T-helper 9 cell (primary cell): Measurements from ENCODE around the gene PLEKHF1.
"Not testable (repeated sequence)": the region's sequence is repeated elsewhere in the genome, so short reads cannot be mapped to it uniquely, and the experiment has no call there.

Experiments
- DNase-seq: peaks from one replicate; pipeline ENCODE4 v3.0.0-alpha.2; 2020

PLEKHF1 gene

GRCh38 chr19:29704562-29705558, 39.6 kb downstream of the PLEKHF1 start:
- DNase-seq: no peak

GRCh38 chr19:29705706-29706105, 40.4 kb downstream of the PLEKHF1 start:
- DNase-seq: no peak

- no peak for DNase-seq
Observed at GRCh38 chr19:29706635-29707034, 41.4 kb downstream of the PLEKHF1 start.

- no peak for DNase-seq
Observed at GRCh38 chr19:29708554-29709439, 43.5 kb downstream of the PLEKHF1 start.

GRCh38 chr19:29709440-29709798, 44.2 kb downstream of the PLEKHF1 start:
- DNase-seq: not testable (repeated sequence)

GRCh38 chr19:29711584-29712132, 46.4 kb downstream of the PLEKHF1 start:
- no peak for DNase-seq

- no peak for DNase-seq
Observed at GRCh38 chr19:29712744-29713516, 47.7 kb downstream of the PLEKHF1 start.

GRCh38 chr19:29714371-29714952, 49.2 kb downstream of the PLEKHF1 start:
- peak; percentile 51 for DNase-seq

- peak; percentile 38 for DNase-seq
Observed at GRCh38 chr19:29714953-29715700, 49.9 kb downstream of the PLEKHF1 start, which contains the start of gene C19orf12. Gene C19orf12, minus strand, starts transcription at chr19:29715261. Its CDS starts 6,848 bp downstream, at chr19:29708413.

GRCh38 chr19:29715701-29716581, 50.7 kb downstream of the PLEKHF1 start:
- no peak for DNase-seq

- no peak for DNase-seq
Observed at GRCh38 chr19:29717051-29717450, 51.8 kb downstream of the PLEKHF1 start.

GRCh38 chr19:29724102-29724641, 58.9 kb downstream of the PLEKHF1 start:
- DNase-seq: no peak

- DNase-seq: no peak
Observed at GRCh38 chr19:29724746-29725145, 59.5 kb downstream of the PLEKHF1 start.
